CD14-positive monocyte (primary cell): ENCODE data around the gene TNNI3. TPM values are rescaled to one million over a fixed set of nuclear protein-coding genes. Genes with fewer than 3 reads are reported as not detected.

Experiments used
- DNase-seq, 3 donors: peaks; one replicate each; pipeline ENCODE4 v3.0.0-alpha.2; 2011 to 2022
- H2AFZ ChIP-seq: 2 replicates; pipeline ENCODE4 v1.6.0; 2012; ENCODE audit warnings: mild to moderate bottlenecking, low read depth, low read length, inconsistent platforms; ENCODE audit not compliant: insufficient read depth, poor library complexity, severe bottlenecking
- H3K27ac ChIP-seq, 2 donors: 1 replicate in 1 of 2; 2 replicates in 1 of 2; pipeline ENCODE4 v1.5.1; 2012 to 2013; ENCODE audit warnings: low read length in 2 of 2, control low read depth in 1 of 2, inconsistent platforms in 1 of 2, low read depth in 1 of 2, mild to moderate bottlenecking in 1 of 2
- H3K27me3 ChIP-seq, 2 donors: one replicate each; pipeline versions ENCODE4 v1.6.0 to v1.6.1; 2011 to 2013; ENCODE audit warnings: low read length in 2 of 2; ENCODE audit not compliant: control insufficient read depth in 2 of 2, insufficient read depth in 2 of 2
- H3K36me3 ChIP-seq, 2 donors: replicated peaks in 1 of 2; 1 replicate in 1 of 2; 2 replicates in 1 of 2; pipeline versions ENCODE4 v1.5.1 to v1.6.1; 2012 to 2013; ENCODE audit warnings: low read length in 2 of 2, control low read depth in 1 of 2, inconsistent platforms in 1 of 2, mild to moderate bottlenecking in 1 of 2; ENCODE audit not compliant: insufficient read depth in 2 of 2, control insufficient read depth in 1 of 2
- H3K4me1 ChIP-seq, 2 donors: 1 replicate in 1 of 2; 2 replicates in 1 of 2; pipeline versions ENCODE4 v1.5.1 to v1.6.1; 2012 to 2013; ENCODE audit warnings: low read length in 2 of 2, control low read depth in 1 of 2, inconsistent platforms in 1 of 2, mild to moderate bottlenecking in 1 of 2, moderate library complexity in 1 of 2; ENCODE audit not compliant: insufficient read depth in 2 of 2, control insufficient read depth in 1 of 2
- H3K4me2 ChIP-seq: replicated peaks from 2 replicates; pipeline ENCODE3; 2012; ENCODE audit warnings: low read length, moderate library complexity, mild to moderate bottlenecking; ENCODE audit not compliant: poor library complexity, severe bottlenecking; ENCODE audit errors: extremely low read depth
- H3K4me3 ChIP-seq, 3 experiments: fragments of 200-600 bp in 1 of 3; sonication (generic) in 1 of 3; replicated peaks in 1 of 3; 1 replicate in 2 of 3; 2 replicates in 1 of 3; pipeline ENCODE4 v1.5.1; 2011 to 2013; ENCODE audit warnings: low read length in 3 of 3, mild to moderate bottlenecking in 3 of 3, control low read depth in 2 of 3, low read depth in 2 of 3, inconsistent platforms in 1 of 3, moderate library complexity in 1 of 3
- H3K79me2 ChIP-seq: 2 replicates; pipeline ENCODE4 v1.6.0; 2012; ENCODE audit warnings: mild to moderate bottlenecking, control low read depth, inconsistent platforms, low read length, moderate library complexity; ENCODE audit not compliant: insufficient read depth
- H3K9ac ChIP-seq: 2 replicates; pipeline ENCODE4 v1.6.0; 2017; ENCODE audit warnings: low read length, mild to moderate bottlenecking; ENCODE audit not compliant: insufficient read depth, poor library complexity, severe bottlenecking
- H3K9me3 ChIP-seq, 2 donors: replicated peaks in 1 of 2; 1 replicate in 1 of 2; 2 replicates in 1 of 2; pipeline versions ENCODE4 v1.5.1 to v1.6.1; 2012 to 2013; ENCODE audit warnings: low read length in 2 of 2, control low read depth in 1 of 2; ENCODE audit not compliant: control insufficient read depth in 1 of 2, insufficient read depth in 1 of 2
- H4K20me1 ChIP-seq: 2 replicates; pipeline ENCODE4 v1.6.0; 2012; ENCODE audit warnings: mild to moderate bottlenecking, low read length, control low read depth, moderate library complexity; ENCODE audit not compliant: insufficient read depth
- H3K27ac Mint-ChIP-seq, 7 donors: one replicate each; pipeline ENCODE4 v1.8.0; 2020; ENCODE audit warnings: mild to moderate bottlenecking in 7 of 7, mixed read lengths in 7 of 7, moderate library complexity in 6 of 7, inconsistent platforms in 2 of 7
- H3K27me3 Mint-ChIP-seq, 3 donors: one replicate each; pipeline ENCODE4 v1.8.0; 2021 to 2022; ENCODE audit warnings: low read depth in 3 of 3, mild to moderate bottlenecking in 3 of 3, mixed read lengths in 3 of 3, moderate library complexity in 3 of 3, inconsistent platforms in 1 of 3
- H3K36me3 Mint-ChIP-seq, 2 donors: one replicate each; pipeline ENCODE4 v1.8.0; 2020; ENCODE audit warnings: mixed read lengths in 2 of 2, inconsistent platforms in 1 of 2, mild to moderate bottlenecking in 1 of 2
- H3K4me1 Mint-ChIP-seq: one replicate; pipeline ENCODE4 v1.8.0; 2020; ENCODE audit warnings: mild to moderate bottlenecking, mixed read lengths
- H3K4me3 Mint-ChIP-seq, 2 donors: one replicate each; pipeline ENCODE4 v1.8.0; 2020; ENCODE audit warnings: mild to moderate bottlenecking in 2 of 2, mixed read lengths in 2 of 2, moderate library complexity in 1 of 2
- H3K9me3 Mint-ChIP-seq, 7 donors: one replicate each; pipeline ENCODE4 v1.8.0; 2020 to 2022; ENCODE audit warnings: mixed read lengths in 7 of 7, mild to moderate bottlenecking in 6 of 7, moderate library complexity in 6 of 7, inconsistent platforms in 2 of 7
- WGBS: methylation state at CpG from one replicate; pipeline ENCODE4 v1.1.5; 2013; ENCODE audit warnings: missing lambda C conversion rate; ENCODE audit not compliant: insufficient coverage; 5-methylcytosine and 5-hydroxymethylcytosine counted together
- intact Hi-C, 2 donors: fragments of 100-400 bp; cut with micrococcal nuclease; formaldehyde crosslinking; loops; one replicate each; pipeline versions ENCODE4 v1.15.0 to v1.15.1; 2023
- polyA plus RNA-seq, 3 donors: library from polyadenylated mRNA; depleted of rRNA in 1 of 3; unstranded in 2 of 3; stranded (reverse) in 1 of 3; fragments of 300-500 nt in 2 of 3; fragments of >200 nt in 1 of 3; fragmentation: Illumina TruSeq in 2 of 3; gene quantifications; 1 replicate in 2 of 3; 2 replicates in 1 of 3; pipeline ENCODE4 v1.2.3, GENCODE V29; 2012 to 2021
- TF ChIP-seq, protein P1 (sequence below): fragments of 200-600 bp; IDR thresholded peaks from one replicate; pipeline ENCODE4 v1.8.0; 2022; ENCODE audit warnings: antibody characterized with exemption, mild to moderate bottlenecking

TNNI3 gene
- polyA plus RNA-seq, 3 donors, result 1.2 TPM; not detected in 2

DNA sequence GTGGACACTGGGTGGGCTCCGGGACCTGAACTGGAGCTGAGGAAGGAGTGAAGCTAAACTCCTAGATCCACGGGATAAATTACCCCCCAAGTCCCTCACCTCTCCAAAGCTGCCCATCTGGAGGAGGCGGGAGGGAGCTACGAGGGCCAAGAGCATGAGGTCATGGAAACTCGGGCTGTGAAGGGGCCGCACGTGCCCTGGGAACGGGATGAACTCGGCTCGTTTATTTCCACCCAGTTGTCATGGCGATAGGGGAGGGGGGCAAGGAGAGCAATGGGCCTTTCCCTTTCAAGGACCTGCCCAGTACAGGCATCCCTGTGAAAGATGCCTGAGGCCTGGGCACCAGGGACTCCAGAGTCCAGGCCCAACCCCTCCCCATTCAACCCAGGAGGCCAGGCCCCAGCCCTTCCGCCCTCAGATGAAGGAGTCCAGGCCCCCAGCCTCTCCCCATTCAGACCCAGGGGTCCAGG is 43.9 kb downstream of the TNNI3 start:
- no peak overlapping the region for H3K4me2 ChIP-seq
- H3K27me3 Mint-ChIP-seq, result peaks cover 0 to 1% (median 1%) of the 10 kb centered on the region in 3 donors

DNA sequence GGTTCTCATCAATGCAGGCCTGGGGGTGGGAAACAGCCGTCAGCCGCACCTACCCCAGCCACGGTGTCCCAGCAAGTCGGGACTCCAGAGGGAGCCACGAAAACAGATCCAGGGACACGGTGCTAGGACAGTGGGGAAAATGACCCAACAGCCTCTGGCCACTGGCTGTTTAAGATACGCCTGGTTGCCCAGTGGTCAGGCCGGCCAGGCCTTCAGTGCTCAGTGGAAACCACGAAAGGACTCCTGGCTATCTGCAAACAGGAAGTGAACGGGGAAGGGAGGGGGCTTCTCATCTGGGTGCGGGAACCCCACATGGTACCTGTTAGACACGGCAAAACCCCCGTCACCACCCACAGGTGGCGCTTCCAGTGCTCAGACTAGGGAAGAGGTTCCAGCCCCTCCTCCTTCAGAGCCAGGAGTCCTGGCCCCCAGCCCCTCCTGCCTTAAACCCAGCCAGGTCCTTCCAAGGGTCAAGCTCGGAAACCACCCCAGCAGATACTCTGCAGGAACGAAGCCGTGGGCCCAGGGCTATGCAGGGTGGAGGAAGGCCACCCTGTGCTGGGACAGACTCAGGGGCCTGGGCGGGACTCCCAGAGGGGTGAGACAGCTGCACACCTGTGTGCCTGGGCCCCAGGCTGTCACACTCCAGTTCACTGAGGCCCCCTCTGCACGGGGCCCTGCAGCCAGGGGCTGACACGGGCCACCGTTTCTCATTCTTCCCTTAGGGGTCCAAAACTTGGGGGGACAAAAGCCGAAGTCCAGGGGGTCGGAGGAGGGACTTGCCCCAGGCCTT is 44.6 kb downstream of the TNNI3 start:
- TF ChIP-seq, protein P1, sequence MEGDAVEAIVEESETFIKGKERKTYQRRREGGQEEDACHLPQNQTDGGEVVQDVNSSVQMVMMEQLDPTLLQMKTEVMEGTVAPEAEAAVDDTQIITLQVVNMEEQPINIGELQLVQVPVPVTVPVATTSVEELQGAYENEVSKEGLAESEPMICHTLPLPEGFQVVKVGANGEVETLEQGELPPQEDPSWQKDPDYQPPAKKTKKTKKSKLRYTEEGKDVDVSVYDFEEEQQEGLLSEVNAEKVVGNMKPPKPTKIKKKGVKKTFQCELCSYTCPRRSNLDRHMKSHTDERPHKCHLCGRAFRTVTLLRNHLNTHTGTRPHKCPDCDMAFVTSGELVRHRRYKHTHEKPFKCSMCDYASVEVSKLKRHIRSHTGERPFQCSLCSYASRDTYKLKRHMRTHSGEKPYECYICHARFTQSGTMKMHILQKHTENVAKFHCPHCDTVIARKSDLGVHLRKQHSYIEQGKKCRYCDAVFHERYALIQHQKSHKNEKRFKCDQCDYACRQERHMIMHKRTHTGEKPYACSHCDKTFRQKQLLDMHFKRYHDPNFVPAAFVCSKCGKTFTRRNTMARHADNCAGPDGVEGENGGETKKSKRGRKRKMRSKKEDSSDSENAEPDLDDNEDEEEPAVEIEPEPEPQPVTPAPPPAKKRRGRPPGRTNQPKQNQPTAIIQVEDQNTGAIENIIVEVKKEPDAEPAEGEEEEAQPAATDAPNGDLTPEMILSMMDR, result no peak
- Histone ChIP-seq H3K4me2 (no peak overlapping the region), H4K20me1 (peaks cover 91% of the 10 kb centered on the region), H3K4me1 (peaks cover 13 to 28% of the 10 kb centered on the region in 2 donors), H3K27me3 (no peaks in the 10 kb centered on the region), H3K9ac (no peak overlapping the region), H3K36me3 (peaks cover 35 to 49% of the 10 kb centered on the region in 2 donors), H3K4me3 (no peak overlapping the region), H2AFZ (no peak overlapping the region), H3K79me2 (peaks cover 78% of the 10 kb centered on the region), H3K9me3 (no peaks in the 10 kb centered on the region), H3K27ac (no peak overlapping the region)
- 94% methylated on average over 16 of the region's 23 CpGs for WGBS
- peak overlapping the region in 2 of 7 donors; percentile 30 to 42 for H3K27ac Mint-ChIP-seq
- peaks cover 24% of the 10 kb centered on the region for H3K4me1 Mint-ChIP-seq
- peaks cover 28 to 59% of the 10 kb centered on the region in 2 donors for H3K36me3 Mint-ChIP-seq
- intact Hi-C loops, result loop anchor here in 1 of 2 donors (10.0 kb wide), 1 partner anchor 142 kb away; the partner anchor contains the start of gene PPP6R1
- peak in 1 of 3 donors; percentile 5 for DNase-seq
- H3K27me3 Mint-ChIP-seq, result peaks cover 0 to 1% (median 1%) of the 10 kb centered on the region in 3 donors
- H3K4me3 Mint-ChIP-seq, result no peak overlapping the region
- H3K9me3 Mint-ChIP-seq, result no peaks in the 10 kb centered on the region

More for the DNA sequence above, 43.9 kb downstream of the TNNI3 start:
- Histone ChIP-seq H3K27me3 (no peaks in the 10 kb centered on the region), H3K9me3 (no peaks in the 10 kb centered on the region), H3K9ac (no peak overlapping the region), H4K20me1 (peaks cover 85% of the 10 kb centered on the region), H3K79me2 (peaks cover 78% of the 10 kb centered on the region), H3K27ac (no peak overlapping the region), H3K36me3 (peaks cover 35 to 46% of the 10 kb centered on the region in 2 donors), H2AFZ (no peak overlapping the region), H3K4me3 (no peak overlapping the region), H3K4me1 (peaks cover 20 to 34% of the 10 kb centered on the region in 2 donors)
- Mint-ChIP-seq H3K9me3 (no peaks in the 10 kb centered on the region), H3K4me3 (no peak overlapping the region), H3K36me3 (peaks cover 25 to 56% of the 10 kb centered on the region in 2 donors), H3K27ac (peak overlapping the region in 2 of 7 donors; percentile 20 to 30), H3K4me1 (peaks cover 31% of the 10 kb centered on the region)
- WGBS, result 84% methylated on average over 6 of the region's 12 CpGs
- TF ChIP-seq, protein P1, result no peak
- intact Hi-C loops, result loop anchor here in 1 of 2 donors (10.0 kb wide), 1 partner anchor 141 kb away; the partner anchor contains the start of gene PPP6R1
- peak in 1 of 3 donors; percentile 4 for DNase-seq
